ENCODE measurements around the gene ADAMTS6.

The ADAMTS6 gene

GRCh38 chr5:65213921-65214525, 267.7 kb downstream of the ADAMTS6 start:
- Histone ChIP-seq H3K9me3 (no peaks in the 10 kb centered on the region), H3K36me3 (no peaks in the 10 kb centered on the region), H3K4me3 (ENCODE audit: low read depth, low read length) (no peak overlapping the region), H3K4me1 (no peaks in the 10 kb centered on the region), H3K27me3 (no peaks in the 10 kb centered on the region)
- peak; percentile 32 for DNase-seq
- TF ChIP-seq CTCF (IDR thresholded peaks at IDR 0.05; ENCODE audit: low read depth, low read length), result peak; percentile 70

- no peaks in the 10 kb centered on the region for H3K4me1 ChIP-seq
- no peak overlapping the region for H3K4me3 ChIP-seq (ENCODE audit: low read depth, low read length)
- H3K9me3 ChIP-seq, result no peaks in the 10 kb centered on the region
- no peaks in the 10 kb centered on the region for H3K36me3 ChIP-seq
- no peak for DNase-seq
- TF ChIP-seq CTCF (IDR thresholded peaks at IDR 0.05; ENCODE audit: low read depth, low read length), result no peak
- H3K27me3 ChIP-seq, result no peaks in the 10 kb centered on the region
Observed at GRCh38 chr5:65209341-65209740, 272.4 kb downstream of the ADAMTS6 start.

GRCh38 chr5:65204966-65205365, 276.8 kb downstream of the ADAMTS6 start:
- no peak for DNase-seq
- TF ChIP-seq CTCF (IDR thresholded peaks at IDR 0.05; ENCODE audit: low read depth, low read length), result no peak

GRCh38 chr5:65203746-65204145, 278.0 kb downstream of the ADAMTS6 start:
- Histone ChIP-seq H3K36me3 (no peaks in the 10 kb centered on the region), H3K9me3 (no peaks in the 10 kb centered on the region), H3K4me3 (ENCODE audit: low read depth, low read length) (no peak overlapping the region), H3K27me3 (peaks cover 7% of the 10 kb centered on the region), H3K4me1 (no peaks in the 10 kb centered on the region)
- no peak for TF ChIP-seq CTCF (IDR thresholded peaks at IDR 0.05; ENCODE audit: low read depth, low read length)
- DNase-seq, result no peak

More at GRCh38 chr5:65204966-65205365, 276.8 kb downstream of the ADAMTS6 start:
- Histone ChIP-seq H3K9me3 (no peaks in the 10 kb centered on the region), H3K27me3 (no peaks in the 10 kb centered on the region; the same call in 1 of the 2 replicates), H3K4me1 (no peaks in the 10 kb centered on the region), H3K36me3 (no peaks in the 10 kb centered on the region), H3K4me3 (ENCODE audit: low read depth, low read length) (no peak overlapping the region)

- no peak for TF ChIP-seq CTCF (IDR thresholded peaks at IDR 0.05; ENCODE audit: low read depth, low read length)
- no peaks in the 10 kb centered on the region for H3K9me3 ChIP-seq
- peaks cover 11% of the 10 kb centered on the region for H3K27me3 ChIP-seq
- no peak overlapping the region for H3K4me3 ChIP-seq (ENCODE audit: low read depth, low read length)
- DNase-seq, result no peak
- no peaks in the 10 kb centered on the region for H3K36me3 ChIP-seq
- H3K4me1 ChIP-seq, result no peaks in the 10 kb centered on the region
Observed at GRCh38 chr5:65199993-65200675, 281.6 kb downstream of the ADAMTS6 start.

- no peak for DNase-seq
- H3K27me3 ChIP-seq, result peaks cover 11% of the 10 kb centered on the region
- TF ChIP-seq CTCF (IDR thresholded peaks at IDR 0.05; ENCODE audit: low read depth, low read length), result no peak
- H3K9me3 ChIP-seq, result no peaks in the 10 kb centered on the region
- no peaks in the 10 kb centered on the region for H3K36me3 ChIP-seq
- H3K4me1 ChIP-seq, result no peaks in the 10 kb centered on the region
- no peak overlapping the region for H3K4me3 ChIP-seq (ENCODE audit: low read depth, low read length)
Observed at GRCh38 chr5:65198456-65199120, 283.1 kb downstream of the ADAMTS6 start.
